H1 (cell line): ENCODE results near the gene IFNG. TPM values are rescaled to one million over a fixed set of nuclear protein-coding genes. Genes with fewer than 3 reads are reported as not detected.

Experiments
- CHD7 ChIP-seq: fragments of 300-600 bp; sonication (generic); IDR thresholded peaks from 2 replicates; pipeline ENCODE4 v1.7.1; 2012; ENCODE audit warnings: low read length, moderate library complexity, mild to moderate bottlenecking, inconsistent platforms; ENCODE audit not compliant: insufficient replicate concordance
- GTF2F1 ChIP-seq: IDR thresholded peaks from 2 replicates; pipeline ENCODE4 v1.6.1; 2012; ENCODE audit warnings: low read depth, low read length, improper control_type of control experiment, borderline replicate concordance
- polyA plus RNA-seq, 7 experiments: library from polyadenylated mRNA; depleted of rRNA in 3 of 7; stranded (reverse) in 5 of 7; unstranded in 2 of 7; fragments of >200 nt in 5 of 7; fragments of 200-250 nt in 2 of 7; gene quantifications; 1 replicate in 5 of 7; 2 replicates in 1 of 7; 4 replicates in 1 of 7; pipeline versions ENCODE4 v1.2.1 to v1.2.3, GENCODE V29; 2011 to 2013; ENCODE audit warnings: missing spikeins in 2 of 7, mixed read lengths in 2 of 7
- total RNA-seq: library from RNA; stranded (reverse); fragmentation: NEBNext Ultra II Directional; extraction: Animal tissue kit (Norgen Biotek cat#: 25700); gene quantifications from 2 replicates; pipeline ENCODE4 v1.2.1, GENCODE V29; 2021

The IFNG gene
- total and polyA plus RNA-seq, 2 of the 8 experiments (the other 6 are each of a cell fraction or from before 2014, with no cell fraction given), result not detected

- TF ChIP-seq CHD7 (no peak), GTF2F1 (no peak)
Measured at GRCh38 chr12:68200854-68201253, 41.3 kb upstream of the IFNG start (continued).
